Upper lobe of right lung (tissue), 1 donor: ENCODE data around the gene CCDC69. TPM values are rescaled to one million over a fixed set of nuclear protein-coding genes. Genes with fewer than 3 reads are reported as not detected.

Experiments
- ATAC-seq: fragments of 200-7000 bp; cut with Tn5 transposase; one replicate; pipeline ENCODE4 v1.9.1; 2020; ENCODE audit warnings: mild to moderate bottlenecking, moderate library complexity
- DNase-seq: peaks from one replicate; pipeline ENCODE4 v3.0.0-alpha.2; 2020
- H3K27ac ChIP-seq: fragments of 200-600 bp; one replicate; pipeline ENCODE4 v1.8.0; 2022
- H3K27me3 ChIP-seq: fragments of 200-600 bp; one replicate; pipeline ENCODE4 v1.8.0; 2022; ENCODE audit warnings: mild to moderate bottlenecking
- H3K36me3 ChIP-seq: fragments of 200-600 bp; one replicate; pipeline ENCODE4 v1.8.0; 2022
- H3K4me1 ChIP-seq: fragments of 200-600 bp; one replicate; pipeline ENCODE4 v1.8.0; 2022
- H3K4me3 ChIP-seq: fragments of 200-600 bp; one replicate; pipeline ENCODE4 v1.8.0; 2022; ENCODE audit warnings: mild to moderate bottlenecking
- H3K9me3 ChIP-seq: fragments of 200-600 bp; one replicate; pipeline ENCODE4 v1.8.0; 2022
- intact Hi-C: fragments of 100-400 bp; cut with DNase I; formaldehyde crosslinking; loops from one replicate; pipeline ENCODE4 v1.11.0; 2022
- total RNA-seq: library from RNA; stranded (reverse); fragmentation: NEBNext Ultra II Directional; extraction: Animal tissue kit (Norgen Biotek cat#: 25700); gene quantifications from one replicate; pipeline ENCODE4 v1.2.1, GENCODE V29; 2021
- TF ChIP-seq, protein P1 (sequence below): fragments of 200-600 bp; IDR thresholded peaks from one replicate; pipeline ENCODE4 v1.8.0; 2022; ENCODE audit warnings: antibody characterized with exemption
- donor health status: DM: no; HTN: yes; CAD: no; lungs with severe emphysema.

Gene CCDC69
- total RNA-seq, 1 donor from 2014 or later: 81.9 TPM

- TF ChIP-seq, protein P1, sequence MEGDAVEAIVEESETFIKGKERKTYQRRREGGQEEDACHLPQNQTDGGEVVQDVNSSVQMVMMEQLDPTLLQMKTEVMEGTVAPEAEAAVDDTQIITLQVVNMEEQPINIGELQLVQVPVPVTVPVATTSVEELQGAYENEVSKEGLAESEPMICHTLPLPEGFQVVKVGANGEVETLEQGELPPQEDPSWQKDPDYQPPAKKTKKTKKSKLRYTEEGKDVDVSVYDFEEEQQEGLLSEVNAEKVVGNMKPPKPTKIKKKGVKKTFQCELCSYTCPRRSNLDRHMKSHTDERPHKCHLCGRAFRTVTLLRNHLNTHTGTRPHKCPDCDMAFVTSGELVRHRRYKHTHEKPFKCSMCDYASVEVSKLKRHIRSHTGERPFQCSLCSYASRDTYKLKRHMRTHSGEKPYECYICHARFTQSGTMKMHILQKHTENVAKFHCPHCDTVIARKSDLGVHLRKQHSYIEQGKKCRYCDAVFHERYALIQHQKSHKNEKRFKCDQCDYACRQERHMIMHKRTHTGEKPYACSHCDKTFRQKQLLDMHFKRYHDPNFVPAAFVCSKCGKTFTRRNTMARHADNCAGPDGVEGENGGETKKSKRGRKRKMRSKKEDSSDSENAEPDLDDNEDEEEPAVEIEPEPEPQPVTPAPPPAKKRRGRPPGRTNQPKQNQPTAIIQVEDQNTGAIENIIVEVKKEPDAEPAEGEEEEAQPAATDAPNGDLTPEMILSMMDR: no peak
- no peak for ATAC-seq
- DNase-seq: no peak
- Histone ChIP-seq H3K4me1 (peaks cover 14% of the 10 kb centered on the region), H3K27ac (no peak overlapping the region), H3K36me3 (no peaks in the 10 kb centered on the region), H3K4me3 (no peak overlapping the region), H3K9me3 (no peaks in the 10 kb centered on the region), H3K27me3 (no peaks in the 10 kb centered on the region)
- intact Hi-C loops: loop anchor here (10.0 kb wide), 3 partner anchors 67 to 177 kb away; no protein-coding TSS in a partner anchor
Observed at GRCh38 chr5:151231359-151231758, 7.5 kb upstream of the CCDC69 start.

DNA sequence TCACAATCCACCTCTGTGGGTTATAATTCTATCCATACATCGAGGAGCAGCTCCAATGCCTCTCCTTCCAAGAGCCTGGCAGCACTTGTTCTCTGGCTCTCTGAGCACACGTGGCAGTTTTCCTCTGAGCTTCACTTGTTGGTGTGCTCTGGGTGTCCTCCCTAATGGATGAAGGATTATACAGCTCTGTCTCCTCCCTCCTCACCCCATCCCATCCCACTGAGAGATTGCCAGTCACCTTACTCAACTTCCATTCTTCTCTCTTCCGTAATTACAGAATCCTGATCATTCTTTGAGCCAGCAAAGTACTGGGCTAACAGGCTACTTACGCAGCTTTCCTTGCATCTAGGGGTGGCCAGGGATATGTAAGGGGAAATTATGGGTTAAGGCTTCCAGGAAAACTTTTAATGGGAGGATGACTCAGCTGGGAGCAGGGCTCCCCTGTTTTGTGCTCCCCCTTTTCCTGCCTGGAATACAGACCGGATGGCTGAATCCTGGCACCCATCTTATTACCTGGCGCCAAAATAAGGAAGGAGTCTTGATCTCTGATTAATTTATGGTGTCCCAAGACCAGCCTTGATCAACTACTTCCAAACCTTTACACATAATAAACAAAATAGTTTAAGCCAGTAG, 6.3 kb upstream of the CCDC69 start:
- H3K27ac ChIP-seq: no peak overlapping the region
- H3K27me3 ChIP-seq: no peaks in the 10 kb centered on the region
- intact Hi-C loops: loop anchor here (10.0 kb wide), 3 partner anchors 65 to 175 kb away; no protein-coding TSS in a partner anchor
- TF ChIP-seq, protein P1: no peak
- peaks cover 12% of the 10 kb centered on the region for H3K4me1 ChIP-seq
- no peaks in the 10 kb centered on the region for H3K36me3 ChIP-seq
- no peaks in the 10 kb centered on the region for H3K9me3 ChIP-seq
- no peak for DNase-seq
- no peak overlapping the region for H3K4me3 ChIP-seq
- ATAC-seq: no peak

- DNase-seq: no peak
- no peak for ATAC-seq
- no peaks in the 10 kb centered on the region for H3K9me3 ChIP-seq
- no peaks in the 10 kb centered on the region for H3K36me3 ChIP-seq
- TF ChIP-seq, protein P1: no peak
- intact Hi-C loops: no loop called here
- no peaks in the 10 kb centered on the region for H3K27me3 ChIP-seq
- peaks cover 10% of the 10 kb centered on the region for H3K4me1 ChIP-seq
- H3K4me3 ChIP-seq: no peak overlapping the region
- no peak overlapping the region for H3K27ac ChIP-seq
Observed at GRCh38 chr5:151228986-151229385, 5.1 kb upstream of the CCDC69 start.

- Histone ChIP-seq H3K27me3 (no peaks in the 10 kb centered on the region), H3K9me3 (no peaks in the 10 kb centered on the region), H3K4me3 (no peak overlapping the region), H3K36me3 (no peaks in the 10 kb centered on the region), H3K4me1 (peaks cover 10% of the 10 kb centered on the region), H3K27ac (no peak overlapping the region)
- ATAC-seq: no peak
- DNase-seq: no peak
- TF ChIP-seq, protein P1: no peak
- intact Hi-C loops: no loop called here
Observed at GRCh38 chr5:151227918-151228447, 4.1 kb upstream of the CCDC69 start.

GRCh38 chr5:151225475-151225874, 1.6 kb upstream of the CCDC69 start:
- intact Hi-C loops: no loop called here
- H3K27me3 ChIP-seq: no peaks in the 10 kb centered on the region

More at GRCh38 chr5:151225475-151225874, 1.6 kb upstream of the CCDC69 start:
- DNase-seq: no peak
- TF ChIP-seq, protein P1: no peak
- Histone ChIP-seq H3K27ac (no peak overlapping the region), H3K4me1 (peaks cover 29% of the 10 kb centered on the region), H3K9me3 (no peaks in the 10 kb centered on the region), H3K4me3 (no peak overlapping the region), H3K36me3 (no peaks in the 10 kb centered on the region)
- no peak for ATAC-seq
